SU-DHL-6 (cell line): Measurements from ENCODE around the gene MAP4K3.

Experiments
- H2AFZ ChIP-seq: fragments of 200-600 bp; sonication (generic); 2 replicates; pipeline ENCODE4 v1.6.1; 2014; ENCODE audit warnings: low read depth, mild to moderate bottlenecking, moderate library complexity, mixed read lengths, antibody characterized with exemption, low read length; ENCODE audit not compliant: severe bottlenecking
- H3F3A ChIP-seq: fragments of 200-600 bp; shearing (Covaris generic); 2 replicates; pipeline ENCODE4 v1.6.0; 2016; ENCODE audit warnings: antibody characterized with exemption, mild to moderate bottlenecking; ENCODE audit not compliant: insufficient read depth
- H3K27ac ChIP-seq: fragments of 200-600 bp; sonication (generic); 2 replicates; pipeline ENCODE4 v1.5.1; 2016; ENCODE audit warnings: low read depth, mild to moderate bottlenecking, low read length, moderate library complexity, mixed read lengths
- H3K27me3 ChIP-seq: fragments of 200-600 bp; sonication (generic), shearing (Covaris generic); 2 replicates; pipeline ENCODE4 v1.6.0; 2014; ENCODE audit warnings: mild to moderate bottlenecking, low read length
- H3K36me3 ChIP-seq: fragments of 200-600 bp; sonication (generic); 2 replicates; pipeline ENCODE4 v1.6.1; 2014; ENCODE audit warnings: mild to moderate bottlenecking, low read length, mixed read lengths
- H3K4me2 ChIP-seq: fragments of 300-600, 200-600 bp; shearing (Covaris generic), sonication (generic); 2 replicates; pipeline ENCODE4 v1.6.0; 2014; ENCODE audit warnings: low read length, low read depth, mild to moderate bottlenecking; ENCODE audit not compliant: poor library complexity, severe bottlenecking
- H3K4me3 ChIP-seq: fragments of 200-600 bp; sonication (generic); 2 replicates; pipeline ENCODE4 v1.5.1; 2014; ENCODE audit warnings: antibody characterized with exemption, low read length, mild to moderate bottlenecking, mixed read lengths; ENCODE audit not compliant: insufficient read depth, poor library complexity, severe bottlenecking
- H3K79me2 ChIP-seq: fragments of 200-600 bp; sonication (generic); 2 replicates; pipeline ENCODE4 v1.6.1; 2014; ENCODE audit warnings: mild to moderate bottlenecking, low read length, moderate library complexity; ENCODE audit not compliant: insufficient read depth
- H3K9ac ChIP-seq: fragments of 200-600 bp; sonication (generic); 2 replicates; pipeline ENCODE4 v1.7.0; 2014; ENCODE audit warnings: mild to moderate bottlenecking, low read length
- H3K9me2 ChIP-seq: fragments of 200-600 bp; sonication (generic); replicated peaks from 2 replicates; pipeline ENCODE4 v1.6.1; 2014; ENCODE audit warnings: low read length; ENCODE audit not compliant: insufficient read depth
- H3K9me3 ChIP-seq: fragments of 200-600 bp; sonication (generic); 2 replicates; pipeline ENCODE4 v1.6.1; 2014; ENCODE audit warnings: low read length, mixed read lengths; ENCODE audit not compliant: insufficient read depth
- H4K20me1 ChIP-seq: fragments of 200-600 bp; sonication (generic); 2 replicates; pipeline ENCODE4 v1.6.1; 2014; ENCODE audit warnings: low read depth, mild to moderate bottlenecking, antibody characterized with exemption, low read length, moderate library complexity, mixed read lengths
- EZH2phosphoT487 ChIP-seq: fragments of 200-600 bp; sonication (generic), shearing (Covaris generic); conservative IDR thresholded peaks from 2 replicates; pipeline ENCODE4 v1.6.1; 2018; ENCODE audit warnings: mild to moderate bottlenecking, antibody characterized with exemption, low read length, moderate library complexity, mixed read lengths
- TF ChIP-seq, protein P1 (sequence below): fragments of 200-600 bp; sonication (generic); IDR thresholded peaks from one replicate; pipeline ENCODE4 v1.5.1; 2017; ENCODE audit warnings: antibody characterized with exemption, mild to moderate bottlenecking, low read length, moderate library complexity; ENCODE audit not compliant: insufficient read depth, poor library complexity, severe bottlenecking

MAP4K3 gene

DNA sequence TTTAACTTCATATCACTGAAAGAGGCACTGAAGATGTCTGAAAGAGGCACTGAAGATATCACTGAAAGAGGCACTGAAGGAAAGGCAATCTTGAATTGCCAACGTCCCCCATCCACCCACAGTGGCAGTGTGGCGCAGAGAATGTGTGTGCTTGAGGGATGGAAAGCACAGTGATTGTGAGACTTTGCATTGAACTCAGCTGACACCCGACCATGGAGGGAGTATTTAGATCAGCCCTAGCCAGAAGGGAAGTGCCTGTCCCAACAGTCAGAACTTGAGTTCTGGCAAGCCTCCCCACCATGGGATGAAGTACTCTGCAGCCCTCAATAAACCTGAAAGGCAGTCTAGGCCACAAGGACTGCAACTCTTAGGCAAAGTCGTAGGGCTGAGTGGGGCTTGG lies 33.8 kb downstream of the MAP4K3 start:
- H3K79me2 ChIP-seq, result peaks cover 3% of the 10 kb centered on the region; the same call in 1 of the 2 replicates
- no peak for TF ChIP-seq EZH2phosphoT487
- TF ChIP-seq, protein P1, sequence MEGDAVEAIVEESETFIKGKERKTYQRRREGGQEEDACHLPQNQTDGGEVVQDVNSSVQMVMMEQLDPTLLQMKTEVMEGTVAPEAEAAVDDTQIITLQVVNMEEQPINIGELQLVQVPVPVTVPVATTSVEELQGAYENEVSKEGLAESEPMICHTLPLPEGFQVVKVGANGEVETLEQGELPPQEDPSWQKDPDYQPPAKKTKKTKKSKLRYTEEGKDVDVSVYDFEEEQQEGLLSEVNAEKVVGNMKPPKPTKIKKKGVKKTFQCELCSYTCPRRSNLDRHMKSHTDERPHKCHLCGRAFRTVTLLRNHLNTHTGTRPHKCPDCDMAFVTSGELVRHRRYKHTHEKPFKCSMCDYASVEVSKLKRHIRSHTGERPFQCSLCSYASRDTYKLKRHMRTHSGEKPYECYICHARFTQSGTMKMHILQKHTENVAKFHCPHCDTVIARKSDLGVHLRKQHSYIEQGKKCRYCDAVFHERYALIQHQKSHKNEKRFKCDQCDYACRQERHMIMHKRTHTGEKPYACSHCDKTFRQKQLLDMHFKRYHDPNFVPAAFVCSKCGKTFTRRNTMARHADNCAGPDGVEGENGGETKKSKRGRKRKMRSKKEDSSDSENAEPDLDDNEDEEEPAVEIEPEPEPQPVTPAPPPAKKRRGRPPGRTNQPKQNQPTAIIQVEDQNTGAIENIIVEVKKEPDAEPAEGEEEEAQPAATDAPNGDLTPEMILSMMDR, result no peak
- no peaks in the 10 kb centered on the region for H3K9me3 ChIP-seq
- H3K9ac ChIP-seq, result no peak overlapping the region
- H2AFZ ChIP-seq, result no peak overlapping the region
- H3K36me3 ChIP-seq, result no peaks in the 10 kb centered on the region
- H3K27me3 ChIP-seq, result no peaks in the 10 kb centered on the region
- no peak overlapping the region for H3K4me2 ChIP-seq
- peaks cover 7% of the 10 kb centered on the region; the same call in 1 of the 2 replicates for H4K20me1 ChIP-seq
- H3F3A ChIP-seq, result no peaks in the 10 kb centered on the region
- H3K9me2 ChIP-seq, result no peaks in the 10 kb centered on the region
- no peak overlapping the region for H3K27ac ChIP-seq
- H3K4me3 ChIP-seq, result no peak overlapping the region

DNA sequence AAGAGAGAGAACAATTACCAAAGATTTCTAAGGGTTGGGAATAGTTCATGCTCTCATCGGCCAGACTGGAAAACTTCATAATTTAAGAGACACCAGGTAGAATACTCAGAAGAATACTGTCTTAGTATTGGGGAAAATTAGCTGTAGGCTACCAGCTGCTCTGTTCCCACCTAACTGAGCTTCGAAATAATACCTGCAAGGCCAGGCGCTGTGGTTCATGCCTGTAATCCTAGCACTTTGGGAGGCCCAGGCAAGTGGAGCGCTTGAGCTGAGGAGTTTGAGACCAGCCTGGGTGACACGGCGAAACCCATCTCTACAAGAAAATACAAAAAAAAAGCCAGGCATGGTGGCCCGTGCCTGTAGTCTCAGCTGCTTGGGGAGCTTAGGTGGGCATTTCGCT lies 35.8 kb downstream of the MAP4K3 start:
- H3K4me3 ChIP-seq, result no peak overlapping the region
- H3K79me2 ChIP-seq, result peaks cover 3% of the 10 kb centered on the region; the same call in 1 of the 2 replicates
- no peaks in the 10 kb centered on the region for H3K36me3 ChIP-seq
- no peaks in the 10 kb centered on the region for H3K9me3 ChIP-seq
- no peaks in the 10 kb centered on the region for H3K27me3 ChIP-seq
- 0 out of 2 replicates have a peak, but pooled peaks cover 12% of the 10 kb centered on the region for H4K20me1 ChIP-seq
- no peak overlapping the region for H2AFZ ChIP-seq
- no peaks in the 10 kb centered on the region for H3F3A ChIP-seq
- no peak overlapping the region for H3K9ac ChIP-seq
- H3K9me2 ChIP-seq, result no peaks in the 10 kb centered on the region
- no peak overlapping the region for H3K4me2 ChIP-seq
- TF ChIP-seq, protein P1, result no peak
- TF ChIP-seq EZH2phosphoT487, result no peak
- H3K27ac ChIP-seq, result no peak overlapping the region

DNA sequence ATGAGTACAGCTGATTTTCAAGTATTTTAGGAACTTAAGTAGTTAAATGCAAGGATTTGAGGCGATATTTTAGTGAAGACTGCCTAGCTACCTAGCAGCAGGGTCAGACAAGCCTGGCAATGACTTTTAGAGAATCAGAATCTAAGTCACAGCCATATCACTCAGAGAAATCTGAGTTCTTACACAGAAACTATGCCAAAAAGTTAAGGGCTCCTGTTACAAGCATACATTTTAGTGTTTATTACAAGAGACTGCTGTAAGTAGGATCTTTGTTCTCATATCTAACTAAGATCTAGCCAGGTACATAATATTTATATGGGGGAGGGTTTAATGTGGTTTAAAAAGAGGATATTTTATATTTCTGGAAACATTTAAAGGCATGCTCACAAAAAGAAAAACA lies 37.5 kb downstream of the MAP4K3 start:
- H3K36me3 ChIP-seq, result no peaks in the 10 kb centered on the region
- H3K27ac ChIP-seq, result no peak overlapping the region
- no peaks in the 10 kb centered on the region for H3K9me3 ChIP-seq
- H3K27me3 ChIP-seq, result no peaks in the 10 kb centered on the region
- H4K20me1 ChIP-seq, result 0 out of 2 replicates have a peak, but pooled peaks cover 12% of the 10 kb centered on the region
- H3K9ac ChIP-seq, result no peak overlapping the region
- peaks cover 3% of the 10 kb centered on the region; the same call in 1 of the 2 replicates for H3K79me2 ChIP-seq
- no peak for TF ChIP-seq EZH2phosphoT487
- TF ChIP-seq, protein P1, result no peak
- no peak overlapping the region for H3K4me3 ChIP-seq
- no peaks in the 10 kb centered on the region for H3K9me2 ChIP-seq
- H2AFZ ChIP-seq, result no peak overlapping the region
- H3K4me2 ChIP-seq, result no peak overlapping the region
- no peaks in the 10 kb centered on the region for H3F3A ChIP-seq

DNA sequence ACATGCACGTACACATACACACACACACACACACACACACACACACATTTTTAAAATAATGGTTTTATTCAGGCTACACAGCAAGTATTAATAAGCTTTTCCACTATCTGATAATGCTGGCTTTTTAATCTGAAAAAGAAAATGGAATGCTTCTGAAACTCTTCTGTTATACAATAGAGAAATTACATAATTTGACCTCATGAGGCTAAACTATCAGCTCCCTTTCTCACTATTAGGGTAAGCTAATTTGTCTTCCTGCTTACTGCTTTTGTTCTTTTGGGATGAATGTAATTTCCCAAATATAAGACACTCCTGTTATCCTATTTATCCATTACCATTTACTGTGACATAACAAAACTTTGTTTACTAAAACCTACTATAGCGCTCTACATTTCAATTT lies 41.8 kb downstream of the MAP4K3 start:
- no peak overlapping the region for H3K27ac ChIP-seq
- H3K4me3 ChIP-seq, result no peak overlapping the region
- H3K27me3 ChIP-seq, result no peaks in the 10 kb centered on the region
- no peaks in the 10 kb centered on the region for H3K9me3 ChIP-seq
- TF ChIP-seq EZH2phosphoT487, result no peak
- TF ChIP-seq, protein P1, result no peak
- 0 out of 2 replicates have a peak, but pooled peaks cover 6% of the 10 kb centered on the region for H4K20me1 ChIP-seq
- no peaks in the 10 kb centered on the region; the same call in 1 of the 2 replicates for H3K79me2 ChIP-seq
- H3F3A ChIP-seq, result no peaks in the 10 kb centered on the region
- H2AFZ ChIP-seq, result no peak overlapping the region
- H3K36me3 ChIP-seq, result no peaks in the 10 kb centered on the region
- H3K9ac ChIP-seq, result no peak overlapping the region
- no peaks in the 10 kb centered on the region for H3K9me2 ChIP-seq
- no peak overlapping the region for H3K4me2 ChIP-seq
